ENCODE measurements around the gene APOBEC3G. TPM values are rescaled to one million over a fixed set of nuclear protein-coding genes. Genes with fewer than 3 reads are reported as not detected.

The APOBEC3G gene
- total RNA-seq, 1 donor from 2014 or later = 152 TPM

DNA sequence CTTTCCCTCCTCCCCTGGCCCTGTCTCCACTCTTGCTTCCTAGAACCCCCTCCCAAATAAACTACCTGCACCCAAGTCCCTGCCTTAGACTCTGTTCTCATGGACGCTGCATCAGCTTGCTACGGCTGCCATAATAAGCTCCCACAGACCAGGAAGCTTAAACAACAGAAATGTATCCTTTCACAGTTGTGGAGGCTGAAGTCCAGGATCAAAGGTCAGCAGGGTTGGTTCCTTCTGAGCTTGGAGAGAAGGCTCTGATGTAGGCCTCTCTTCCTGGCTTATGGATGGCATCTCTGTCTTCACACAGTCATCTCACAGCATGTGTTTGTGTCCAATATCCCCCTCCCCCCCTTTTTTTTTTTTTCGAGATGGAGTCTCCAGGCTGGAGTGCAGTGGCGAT, 52.0 kb downstream of the APOBEC3G start:
- H3K4me3 Mint-ChIP-seq = no peak overlapping the region
- ChIA-PET CTCF (interaction anchor here (1.5 kb wide), 1 partner anchor 259 kb away, joined by 3 read pairs; no protein-coding TSS in a partner anchor), POLR2A (no interaction called here)
- ATAC-seq (ENCODE audit: low read depth) = no peak
- H3K27ac Mint-ChIP-seq = no peak overlapping the region
- peaks cover 34% of the 10 kb centered on the region for H3K36me3 Mint-ChIP-seq (ENCODE audit: low read depth)
- DNase-seq = no peak
- TF ChIP-seq, protein P1, sequence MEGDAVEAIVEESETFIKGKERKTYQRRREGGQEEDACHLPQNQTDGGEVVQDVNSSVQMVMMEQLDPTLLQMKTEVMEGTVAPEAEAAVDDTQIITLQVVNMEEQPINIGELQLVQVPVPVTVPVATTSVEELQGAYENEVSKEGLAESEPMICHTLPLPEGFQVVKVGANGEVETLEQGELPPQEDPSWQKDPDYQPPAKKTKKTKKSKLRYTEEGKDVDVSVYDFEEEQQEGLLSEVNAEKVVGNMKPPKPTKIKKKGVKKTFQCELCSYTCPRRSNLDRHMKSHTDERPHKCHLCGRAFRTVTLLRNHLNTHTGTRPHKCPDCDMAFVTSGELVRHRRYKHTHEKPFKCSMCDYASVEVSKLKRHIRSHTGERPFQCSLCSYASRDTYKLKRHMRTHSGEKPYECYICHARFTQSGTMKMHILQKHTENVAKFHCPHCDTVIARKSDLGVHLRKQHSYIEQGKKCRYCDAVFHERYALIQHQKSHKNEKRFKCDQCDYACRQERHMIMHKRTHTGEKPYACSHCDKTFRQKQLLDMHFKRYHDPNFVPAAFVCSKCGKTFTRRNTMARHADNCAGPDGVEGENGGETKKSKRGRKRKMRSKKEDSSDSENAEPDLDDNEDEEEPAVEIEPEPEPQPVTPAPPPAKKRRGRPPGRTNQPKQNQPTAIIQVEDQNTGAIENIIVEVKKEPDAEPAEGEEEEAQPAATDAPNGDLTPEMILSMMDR (IDR thresholded peaks at IDR 0.05) = no peak
- intact Hi-C loops (cut with micrococcal nuclease) = no loop called here
- no peaks in the 10 kb centered on the region for H3K4me1 Mint-ChIP-seq
- H3K9me3 Mint-ChIP-seq = no peaks in the 10 kb centered on the region
- H3K27me3 Mint-ChIP-seq = no peaks in the 10 kb centered on the region

DNA sequence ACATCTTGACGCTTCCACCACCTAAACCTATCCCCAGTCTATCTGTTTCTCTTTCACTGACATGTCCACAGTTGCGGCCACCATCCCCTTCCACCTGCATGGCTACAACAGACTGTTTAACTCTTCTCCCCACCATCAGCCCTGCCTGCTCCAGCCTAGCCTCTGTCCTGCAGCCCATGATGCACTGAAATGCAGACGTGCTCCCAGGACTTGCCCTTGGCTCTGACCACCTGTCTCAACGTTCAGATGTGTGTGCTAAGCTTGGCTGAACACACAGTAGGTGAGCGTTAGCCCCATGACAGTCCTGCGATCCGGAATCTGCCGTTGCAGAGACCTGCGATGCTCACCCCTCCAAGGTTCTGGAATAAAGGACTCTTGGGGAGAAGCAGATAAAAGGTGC, 52.7 kb downstream of the APOBEC3G start:
- Mint-ChIP-seq H3K9me3 (no peaks in the 10 kb centered on the region), H3K36me3 (ENCODE audit: low read depth) (peaks cover 34% of the 10 kb centered on the region), H3K4me3 (no peak overlapping the region), H3K27ac (no peak overlapping the region), H3K4me1 (no peaks in the 10 kb centered on the region), H3K27me3 (no peaks in the 10 kb centered on the region)
- DNase-seq (no peak), ATAC-seq (ENCODE audit: low read depth) (no peak)
- intact Hi-C loops (cut with micrococcal nuclease) = no loop called here
- ChIA-PET CTCF (no interaction called here), POLR2A (no interaction called here)
- TF ChIP-seq, protein P1 (IDR thresholded peaks at IDR 0.05) = no peak

DNA sequence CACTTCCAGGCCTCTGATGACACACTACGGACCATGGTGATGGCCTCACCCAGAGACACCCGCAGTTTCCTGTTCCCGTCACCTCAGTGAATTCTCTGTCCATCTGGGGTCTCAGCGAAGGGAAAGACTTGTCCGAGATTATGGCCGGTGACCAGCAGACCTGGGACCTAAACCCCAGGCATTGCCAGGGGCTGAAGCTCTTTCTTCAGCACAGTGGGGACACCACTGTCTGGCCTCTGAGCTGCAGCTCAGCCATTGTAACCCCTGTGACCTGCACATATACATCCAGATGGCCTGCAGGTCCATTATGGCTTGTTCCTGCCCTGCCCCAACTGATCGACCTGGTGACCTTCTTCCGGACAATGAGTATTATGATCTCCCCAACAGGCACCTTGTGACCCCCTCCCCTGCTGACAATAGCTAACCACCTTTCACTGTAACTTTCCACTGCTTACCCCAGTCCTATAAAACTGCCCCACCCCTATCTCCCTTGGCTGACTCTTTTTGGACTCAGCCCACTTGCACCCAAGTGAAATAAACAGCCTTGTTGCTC, 53.2 kb downstream of the APOBEC3G start:
- Mint-ChIP-seq H3K9me3 (no peaks in the 10 kb centered on the region), H3K36me3 (ENCODE audit: low read depth) (peaks cover 38% of the 10 kb centered on the region), H3K27me3 (no peaks in the 10 kb centered on the region), H3K4me3 (no peak overlapping the region), H3K27ac (no peak overlapping the region), H3K4me1 (no peaks in the 10 kb centered on the region)
- TF ChIP-seq, protein P1 (IDR thresholded peaks at IDR 0.05) = no peak
- DNase-seq (no peak), ATAC-seq (ENCODE audit: low read depth) (no peak)
- ChIA-PET POLR2A (interaction anchor here (1.4 kb wide), 1 partner anchor 12 kb away, joined by 3 read pairs; no protein-coding TSS in a partner anchor), CTCF (no interaction called here)
- intact Hi-C loops (cut with micrococcal nuclease) = no loop called here

DNA sequence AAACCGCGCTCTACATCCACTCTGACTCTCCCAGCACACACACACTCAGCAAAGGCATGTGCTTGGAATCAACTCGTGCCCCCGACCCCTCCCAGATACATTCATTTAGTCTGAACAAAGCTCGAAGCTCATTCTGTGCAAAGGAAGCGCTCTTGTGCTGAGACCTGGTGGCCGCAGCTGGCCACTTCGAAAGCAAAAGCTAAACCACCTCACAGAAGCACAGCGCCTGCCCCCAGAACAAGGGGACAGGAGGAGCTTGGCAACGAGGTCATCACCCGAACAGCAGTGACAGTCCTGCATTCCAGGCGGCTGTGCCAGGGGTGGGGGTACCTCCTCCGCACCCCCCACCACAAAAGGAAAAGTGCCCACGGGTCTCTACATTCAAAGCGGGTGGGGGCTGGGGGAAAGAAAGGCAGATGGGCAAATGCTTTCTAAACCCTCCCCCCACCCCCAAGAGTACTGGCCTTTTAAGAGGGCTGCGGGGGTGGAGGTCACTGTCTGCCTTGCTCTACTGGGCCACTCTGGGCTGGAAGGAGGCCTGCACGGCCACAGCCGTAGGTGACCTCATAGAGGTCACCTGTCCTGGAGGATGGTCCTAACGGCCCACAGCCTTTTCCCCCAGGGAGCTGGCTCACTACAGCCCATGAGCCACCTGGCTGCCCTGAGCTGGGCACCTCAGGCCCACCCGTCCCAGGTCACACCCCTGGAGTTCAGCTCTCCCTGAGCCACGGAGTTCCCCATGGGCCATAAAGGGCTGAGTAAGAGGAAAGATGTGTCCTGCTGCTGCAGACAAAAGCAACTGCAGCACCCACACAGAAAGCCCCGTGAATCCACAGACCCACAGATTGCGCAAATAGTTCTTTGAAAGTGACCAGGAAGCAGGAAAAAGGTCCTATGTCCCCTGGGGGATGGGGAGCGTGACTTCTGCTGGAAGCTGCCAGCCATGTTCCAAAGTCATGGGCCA, 54.1 kb downstream of the APOBEC3G start:
- Mint-ChIP-seq H3K9me3 (no peaks in the 10 kb centered on the region), H3K36me3 (ENCODE audit: low read depth) (peaks cover 41% of the 10 kb centered on the region), H3K27me3 (no peaks in the 10 kb centered on the region), H3K27ac (no peak overlapping the region), H3K4me1 (no peaks in the 10 kb centered on the region), H3K4me3 (no peak overlapping the region)
- ATAC-seq (ENCODE audit: low read depth) = no peak
- ChIA-PET POLR2A (interaction anchor here (0.5 to 1.4 kb wide), 2 partner anchors 13 to 48 kb away, joined by 3 to 6 read pairs; no protein-coding TSS in a partner anchor), CTCF (no interaction called here)
- intact Hi-C loops (cut with micrococcal nuclease) = no loop called here
- TF ChIP-seq, protein P1 (IDR thresholded peaks at IDR 0.05) = no peak
- DNase-seq = no peak

DNA sequence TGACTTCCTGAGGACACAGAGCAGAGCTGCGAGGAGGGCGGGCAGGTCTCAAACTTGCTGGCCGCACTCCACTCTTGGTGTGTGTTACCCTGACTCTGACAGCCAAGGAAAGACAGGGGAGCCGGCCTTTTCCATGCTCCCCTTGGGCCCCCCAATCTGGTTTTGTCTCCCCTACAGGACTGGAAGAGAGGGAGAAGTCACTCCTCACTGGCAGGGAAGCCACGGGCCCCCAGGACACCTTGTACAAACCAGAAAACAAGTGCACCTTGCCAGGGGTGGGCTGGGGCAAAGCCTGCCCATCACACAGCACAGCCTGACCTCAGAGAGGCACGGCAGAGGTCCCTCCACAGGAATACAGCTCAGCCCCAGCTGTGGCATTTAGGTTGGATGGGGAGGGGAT, 55.2 kb downstream of the APOBEC3G start:
- intact Hi-C loops (cut with micrococcal nuclease) = no loop called here
- no peak overlapping the region for H3K4me3 Mint-ChIP-seq
- no peak overlapping the region for H3K27ac Mint-ChIP-seq
- CTCF ChIA-PET = no interaction called here
- TF ChIP-seq, protein P1 (IDR thresholded peaks at IDR 0.05) = no peak
- H3K4me1 Mint-ChIP-seq = no peaks in the 10 kb centered on the region
- peaks cover 46% of the 10 kb centered on the region for H3K36me3 Mint-ChIP-seq (ENCODE audit: low read depth)
- no peaks in the 10 kb centered on the region for H3K9me3 Mint-ChIP-seq
- ATAC-seq (ENCODE audit: low read depth) (no peak), DNase-seq (no peak)
- POLR2A ChIA-PET = no interaction called here
- H3K27me3 Mint-ChIP-seq = no peaks in the 10 kb centered on the region
